GM13976 (cell line): ENCODE data around the gene ACBD4.

Source experiments
- DNase-seq: peaks from one replicate; pipeline ENCODE4 v3.0.0; 2012; ENCODE audit warnings: low spot score
- in situ Hi-C: fragments of 300-500 bp; cut with MboI; formaldehyde crosslinking; loops from one replicate; pipeline ENCODE4 v1.12.0; 2022; ENCODE audit warnings: low sequenced_read_pairs, mixed read lengths, inconsistent platforms; ENCODE audit not compliant: unreplicated experiment
- TF ChIP-seq, protein P1 (sequence below): IDR thresholded peaks from 2 replicates; pipeline ENCODE4 v1.5.1; 2012; ENCODE audit warnings: borderline replicate concordance, mild to moderate bottlenecking; ENCODE audit not compliant: insufficient read depth; ENCODE audit errors: extremely low read depth, missing control alignments, control extremely low read depth

Gene ACBD4

DNA sequence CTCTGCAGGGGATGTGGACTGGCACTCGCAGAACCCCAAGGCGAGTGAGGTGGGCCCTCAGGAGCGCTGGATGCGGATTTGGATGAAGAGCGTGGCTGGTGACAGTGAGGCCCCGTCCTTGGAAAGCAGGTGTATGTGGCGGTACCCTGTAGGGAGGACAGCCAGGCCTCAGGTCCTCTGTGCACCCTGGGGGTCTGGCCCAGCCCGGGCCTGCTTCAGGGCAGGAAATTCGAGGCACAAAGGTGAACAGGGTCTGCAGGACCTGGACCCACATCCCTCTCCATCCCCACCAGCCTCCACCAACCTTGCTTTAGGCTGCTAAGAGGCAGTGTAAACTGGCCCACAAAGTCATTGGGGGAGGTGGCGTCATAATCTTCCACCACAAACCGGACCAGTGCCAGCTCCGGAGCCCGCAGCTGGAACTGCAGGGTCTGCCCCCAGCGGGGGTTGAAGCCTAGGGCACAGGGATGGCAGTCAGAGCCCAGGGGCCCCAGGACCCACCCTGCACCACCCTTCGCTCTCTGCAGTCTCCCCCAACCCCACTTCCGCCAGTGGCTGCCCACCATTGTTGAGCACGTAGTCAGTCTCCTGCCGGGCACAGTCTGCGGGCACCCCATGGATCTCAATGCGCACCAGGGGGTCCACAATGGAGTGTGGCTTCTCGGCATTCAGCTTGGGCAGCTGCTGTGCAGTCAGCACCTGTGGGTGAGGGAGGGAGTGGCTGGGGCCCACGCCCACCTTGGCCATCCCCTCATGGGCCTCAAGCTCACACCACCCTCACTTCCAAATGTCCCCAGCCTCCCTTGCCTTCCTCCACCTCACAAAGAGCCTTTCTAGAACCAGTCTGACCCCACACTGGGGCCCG lies 22.7 kb upstream of the ACBD4 start:
- in situ Hi-C loops, result no loop called here
- TF ChIP-seq, protein P1, sequence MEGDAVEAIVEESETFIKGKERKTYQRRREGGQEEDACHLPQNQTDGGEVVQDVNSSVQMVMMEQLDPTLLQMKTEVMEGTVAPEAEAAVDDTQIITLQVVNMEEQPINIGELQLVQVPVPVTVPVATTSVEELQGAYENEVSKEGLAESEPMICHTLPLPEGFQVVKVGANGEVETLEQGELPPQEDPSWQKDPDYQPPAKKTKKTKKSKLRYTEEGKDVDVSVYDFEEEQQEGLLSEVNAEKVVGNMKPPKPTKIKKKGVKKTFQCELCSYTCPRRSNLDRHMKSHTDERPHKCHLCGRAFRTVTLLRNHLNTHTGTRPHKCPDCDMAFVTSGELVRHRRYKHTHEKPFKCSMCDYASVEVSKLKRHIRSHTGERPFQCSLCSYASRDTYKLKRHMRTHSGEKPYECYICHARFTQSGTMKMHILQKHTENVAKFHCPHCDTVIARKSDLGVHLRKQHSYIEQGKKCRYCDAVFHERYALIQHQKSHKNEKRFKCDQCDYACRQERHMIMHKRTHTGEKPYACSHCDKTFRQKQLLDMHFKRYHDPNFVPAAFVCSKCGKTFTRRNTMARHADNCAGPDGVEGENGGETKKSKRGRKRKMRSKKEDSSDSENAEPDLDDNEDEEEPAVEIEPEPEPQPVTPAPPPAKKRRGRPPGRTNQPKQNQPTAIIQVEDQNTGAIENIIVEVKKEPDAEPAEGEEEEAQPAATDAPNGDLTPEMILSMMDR, result no peak
- DNase-seq, result no peak

DNA sequence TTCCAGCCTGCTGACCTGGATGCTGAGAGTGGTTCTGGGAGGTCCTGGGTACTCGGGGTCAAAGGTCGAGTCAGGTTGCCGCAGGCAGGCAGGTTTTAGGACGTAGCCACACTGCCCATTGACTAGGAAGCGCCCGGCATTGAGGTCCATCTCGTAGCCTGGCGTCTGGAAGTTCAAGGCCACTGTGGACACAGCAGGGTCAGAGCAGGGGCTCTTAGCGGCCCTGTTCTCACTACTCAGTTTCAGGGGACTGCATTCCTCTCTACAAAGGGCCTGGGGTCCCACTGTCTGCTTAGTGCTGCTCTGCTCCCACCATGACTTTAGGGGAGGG lies 22.1 kb upstream of the ACBD4 start:
- DNase-seq, result no peak
- in situ Hi-C loops, result no loop called here
- TF ChIP-seq, protein P1, result no peak

DNA sequence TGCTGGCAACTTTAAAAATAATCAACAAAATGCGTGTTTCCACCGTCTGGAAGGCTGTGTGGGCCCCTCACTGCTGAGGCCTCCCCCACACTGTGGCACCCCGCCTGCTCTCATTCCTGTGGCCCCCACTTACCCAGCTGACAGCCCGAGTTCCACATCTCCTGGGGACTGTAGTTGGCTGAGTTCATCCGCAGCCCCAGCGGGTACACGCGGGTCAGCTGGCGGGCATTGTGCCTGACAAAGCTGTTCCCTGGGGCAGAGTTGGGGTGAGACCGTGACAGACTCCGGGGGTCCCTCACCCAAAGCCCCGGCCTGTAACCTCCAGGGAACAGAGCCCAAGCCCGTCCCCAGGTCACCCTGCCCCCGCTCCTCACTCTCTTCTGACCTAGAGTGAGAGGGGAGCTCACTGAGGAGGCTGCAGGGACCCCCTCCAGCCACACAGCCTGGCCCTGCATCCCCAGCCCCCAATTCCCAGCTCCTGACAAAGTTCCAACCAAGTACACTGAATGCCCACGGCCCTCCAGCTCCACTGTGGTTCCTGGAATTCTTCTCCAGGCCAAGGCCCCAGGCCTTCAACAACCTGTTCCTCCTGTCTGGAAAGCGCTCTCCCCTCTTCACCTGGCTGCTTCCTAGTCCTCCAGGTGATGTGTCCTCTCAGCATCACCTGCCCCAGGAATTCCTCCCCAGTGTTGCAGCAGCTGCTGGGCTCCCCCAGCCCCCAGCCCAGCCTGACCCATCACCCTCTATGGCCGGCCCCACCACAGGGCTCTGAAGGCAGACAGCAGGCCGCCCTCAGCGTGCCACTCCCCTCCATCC lies 21.2 kb upstream of the ACBD4 start:
- DNase-seq, result no peak
- TF ChIP-seq, protein P1, result no peak
- in situ Hi-C loops, result no loop called here

GRCh38 chr17:45115015-45115625 lies 20.4 kb upstream of the ACBD4 start:
- in situ Hi-C loops, result no loop called here
- no peak for DNase-seq
- TF ChIP-seq, protein P1, result no peak

- DNase-seq, result no peak
- in situ Hi-C loops, result no loop called here
- TF ChIP-seq, protein P1, result no peak
Observed at GRCh38 chr17:45115871-45116270, 19.6 kb upstream of the ACBD4 start.

DNA sequence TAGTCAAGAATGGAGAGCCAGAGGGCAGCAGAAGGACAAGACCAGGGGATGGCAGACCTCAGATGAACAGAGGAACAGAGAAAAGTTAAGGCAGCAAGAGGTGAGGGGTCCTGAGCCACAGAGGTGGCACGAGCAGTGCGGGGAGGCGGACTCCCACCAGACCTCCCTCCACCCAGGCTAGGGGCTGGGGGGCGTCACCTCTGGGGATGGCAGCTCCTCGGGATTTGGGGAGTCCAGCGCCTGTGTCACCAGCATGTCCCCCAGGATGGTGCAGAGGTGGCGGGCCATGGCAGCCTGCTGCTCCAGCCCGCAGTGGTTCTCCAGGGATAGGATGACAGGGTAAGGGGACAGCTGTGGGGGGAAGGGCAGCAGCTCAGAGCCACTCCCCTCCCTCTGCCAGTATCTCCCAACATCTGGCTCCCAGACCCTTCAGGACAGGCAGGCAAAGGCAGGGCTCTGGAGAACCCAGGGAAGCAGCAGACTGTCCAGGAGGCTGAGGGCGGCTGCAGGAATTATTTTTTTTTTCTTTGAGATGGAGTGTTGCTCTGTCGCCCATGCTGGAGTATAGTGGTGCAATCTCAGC lies 19.0 kb upstream of the ACBD4 start:
- TF ChIP-seq, protein P1, result no peak
- DNase-seq, result no peak
- in situ Hi-C loops, result no loop called here
